Ecto neural progenitor cell (in vitro differentiated cells): ENCODE data around the gene FEM1C.

Source experiments
- DNase-seq: peaks from one replicate; pipeline ENCODE4 v3.0.0-alpha.2; 2018; ENCODE audit warnings: low spot score

FEM1C gene

GRCh38 chr5:115557667-115558387, 13.3 kb upstream of the FEM1C start:
- DNase-seq, result no peak

GRCh38 chr5:115556276-115556675, 11.7 kb upstream of the FEM1C start:
- DNase-seq, result no peak

- no peak for DNase-seq
These were observed 10.6 kb upstream of the FEM1C start for GRCh38 chr5:115555084-115555633.

DNA sequence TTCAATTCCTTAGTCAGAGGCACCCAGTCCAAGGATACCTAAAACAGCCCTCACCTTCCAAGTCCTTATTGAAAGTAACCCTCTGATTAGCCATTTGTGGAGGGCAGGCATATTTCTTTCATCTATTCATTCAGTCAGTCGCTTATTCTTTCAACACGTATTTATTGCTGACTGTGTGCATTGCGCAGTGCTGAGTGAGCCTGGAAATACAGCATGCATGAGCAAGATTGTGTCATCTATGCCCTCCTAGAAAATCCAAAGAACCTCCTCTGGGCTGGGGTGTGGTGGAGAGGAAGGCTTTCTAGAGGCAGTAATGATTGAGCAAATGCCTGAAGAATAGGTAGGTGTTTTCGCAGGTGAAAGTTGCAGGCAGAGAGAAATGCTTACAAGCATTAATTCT, 8.5 kb upstream of the FEM1C start:
- DNase-seq, result no peak

- DNase-seq, result no peak
These were observed 6.8 kb upstream of the FEM1C start for GRCh38 chr5:115551415-115551814.

DNA sequence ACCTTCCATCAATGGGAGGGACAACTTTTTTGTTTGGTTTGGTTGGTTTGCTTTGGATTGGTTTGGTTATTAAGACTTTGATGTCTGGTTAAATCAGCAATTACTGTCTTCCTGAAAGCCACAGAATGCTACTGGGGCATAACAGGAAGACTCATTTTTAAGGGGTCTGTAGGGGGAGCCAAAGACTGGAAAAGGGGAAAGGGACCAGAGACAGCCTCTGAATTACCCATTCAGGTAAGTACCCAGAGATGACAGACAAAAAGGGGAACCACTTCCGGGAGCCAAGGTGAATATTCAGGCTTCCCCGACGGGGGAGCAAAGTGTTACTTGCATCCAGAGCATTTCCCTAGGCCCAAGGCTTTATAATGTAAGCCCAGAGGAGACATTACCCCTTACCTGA, 4.6 kb upstream of the FEM1C start:
- no peak for DNase-seq

DNA sequence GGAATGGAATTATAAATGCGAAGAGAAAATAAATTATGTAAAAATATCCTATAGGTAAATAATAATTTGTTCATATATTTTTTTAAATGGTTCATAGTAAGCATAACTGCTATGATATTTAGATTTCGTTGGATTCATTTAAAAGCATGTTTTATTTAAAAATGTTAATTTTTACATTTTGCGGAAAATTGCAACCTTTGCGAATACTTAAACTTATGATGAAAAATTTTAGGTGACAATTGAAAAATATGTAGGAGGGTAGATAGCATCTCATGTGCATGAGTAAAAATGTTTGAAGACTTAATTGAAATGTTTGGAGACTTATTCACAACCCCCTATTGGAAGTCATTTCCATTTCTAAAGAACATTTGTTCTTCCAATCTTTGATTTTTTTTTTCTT, 4.1 kb upstream of the FEM1C start:
- no peak for DNase-seq

GRCh38 chr5:115545351-115545882, 842 bp upstream of the FEM1C start:
- DNase-seq, result no peak

GRCh38 chr5:115544043-115544435, 536 bp downstream of the FEM1C start:
- peak; percentile 57 for DNase-seq

DNA sequence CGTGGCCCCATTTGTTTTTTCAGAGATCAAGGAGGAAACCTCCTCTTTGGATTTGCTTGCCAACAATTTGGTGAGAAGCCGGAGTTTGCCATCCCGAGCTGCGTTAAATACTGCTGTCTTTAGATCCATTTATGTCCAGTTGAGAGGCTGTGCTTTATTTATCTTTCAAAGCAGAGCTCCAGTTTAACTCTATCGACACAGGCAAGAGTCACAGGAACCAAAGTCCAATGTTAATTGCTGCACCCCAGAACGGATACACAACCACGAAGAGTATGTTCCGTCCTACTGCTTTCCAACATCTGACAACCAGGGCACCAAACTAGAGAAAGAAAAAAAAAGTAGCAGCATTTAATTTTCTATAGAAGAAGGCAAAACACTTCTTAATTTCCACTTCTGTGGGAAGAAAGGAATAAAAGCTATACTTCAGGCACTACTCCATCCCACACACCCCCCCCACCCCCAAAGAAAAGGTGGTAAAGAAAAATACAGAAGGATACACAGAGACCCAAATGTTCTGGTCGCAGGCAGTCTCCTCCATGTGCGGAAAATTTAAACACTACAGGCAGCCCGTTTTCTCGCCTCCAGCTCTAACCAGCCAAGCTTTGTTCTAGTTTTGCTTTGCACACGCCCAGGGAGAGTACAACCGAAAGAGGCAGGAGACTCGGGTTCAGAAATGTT, 1.1 kb downstream of the FEM1C start:
- no peak for DNase-seq

GRCh38 chr5:115542651-115543364, 1.8 kb downstream of the FEM1C start:
- no peak for DNase-seq

GRCh38 chr5:115542086-115542485, 2.5 kb downstream of the FEM1C start:
- DNase-seq, result no peak

GRCh38 chr5:115541611-115542010, 3.0 kb downstream of the FEM1C start:
- no peak for DNase-seq

GRCh38 chr5:115535479-115536035, 9.0 kb downstream of the FEM1C start:
- DNase-seq, result no peak

GRCh38 chr5:115532517-115532916, 12.1 kb downstream of the FEM1C start:
- DNase-seq, result no peak

DNA sequence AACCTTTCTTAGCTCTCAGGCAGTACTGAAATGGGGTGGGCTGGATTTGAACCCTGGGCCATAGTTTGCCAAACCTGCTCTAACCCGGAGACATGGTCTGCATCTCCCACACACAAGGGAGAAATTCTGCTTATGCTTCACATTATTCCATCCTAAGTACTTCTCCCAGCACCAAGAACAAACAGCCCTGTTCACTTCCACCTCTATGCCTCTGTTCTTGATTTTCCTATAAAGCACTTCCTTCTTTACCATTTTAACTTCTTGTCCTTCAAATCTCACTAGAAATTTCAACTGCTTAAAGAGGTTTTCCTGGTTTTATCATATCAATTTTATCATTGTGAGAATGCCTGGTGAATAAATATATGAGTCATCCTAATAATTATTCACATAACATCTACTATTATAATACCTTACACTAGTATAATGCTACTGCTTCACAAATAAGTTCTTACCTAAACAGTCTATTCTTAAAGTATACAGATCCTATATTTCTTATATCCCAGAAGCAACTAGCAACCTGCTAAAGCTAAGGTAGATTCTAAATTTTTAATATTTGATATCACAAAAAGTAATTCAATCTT, 12.7 kb downstream of the FEM1C start:
- DNase-seq, result no peak

DNA sequence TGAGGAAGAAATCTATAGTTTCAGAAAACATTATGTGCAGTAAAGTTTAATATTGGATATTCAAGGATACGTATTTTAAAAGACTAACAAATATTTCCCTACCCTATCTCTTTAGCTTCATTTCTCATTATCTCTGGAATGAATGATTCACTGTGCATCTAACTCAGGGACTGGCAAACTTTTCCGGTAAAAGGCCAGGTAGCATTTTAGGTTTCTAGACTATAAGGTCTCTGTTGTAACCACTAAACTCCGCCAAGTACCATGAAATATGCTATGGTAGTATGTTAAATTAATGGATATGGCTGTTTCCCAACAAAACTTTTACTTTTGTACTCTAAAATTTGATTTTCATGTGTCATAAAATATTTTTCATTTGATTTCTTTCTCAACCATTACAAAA, 13.2 kb downstream of the FEM1C start:
- no peak for DNase-seq

- no peak for DNase-seq
These were observed 14.1 kb downstream of the FEM1C start for GRCh38 chr5:115530426-115530825.

DNA sequence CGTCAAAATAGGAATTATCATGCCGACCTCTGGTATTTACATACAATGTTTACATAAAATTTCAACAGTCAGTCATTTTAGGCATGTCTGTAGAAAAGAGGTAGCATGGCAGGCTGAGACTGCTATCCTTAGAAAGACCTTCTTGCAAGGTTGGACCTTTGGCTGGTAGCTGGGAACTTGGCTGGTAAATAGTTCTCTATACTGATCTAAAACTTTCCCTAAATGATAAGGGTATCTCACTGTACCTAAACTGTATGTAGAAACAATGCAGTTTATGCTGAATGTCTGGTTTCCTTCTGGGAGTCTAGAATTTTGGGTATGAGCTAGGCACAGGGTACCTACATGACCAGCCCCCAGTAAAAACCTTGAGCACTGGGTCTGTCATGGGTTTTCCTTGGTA, 18.0 kb downstream of the FEM1C start:
- DNase-seq, result no peak

GRCh38 chr5:115524199-115524847, 20.3 kb downstream of the FEM1C start:
- DNase-seq, result no peak

GRCh38 chr5:115522832-115523403, 21.7 kb downstream of the FEM1C start:
- no peak for DNase-seq
